UCSD-AML1 (cell line): ENCODE results near the gene FKBP2.

ENCODE experiments used
- DNase-seq: peaks from one replicate; lab custom pipeline; 2025; ENCODE audit not compliant: unreplicated experiment; lab: John Stamatoyannopoulos, UW

FKBP2 gene

DNA sequence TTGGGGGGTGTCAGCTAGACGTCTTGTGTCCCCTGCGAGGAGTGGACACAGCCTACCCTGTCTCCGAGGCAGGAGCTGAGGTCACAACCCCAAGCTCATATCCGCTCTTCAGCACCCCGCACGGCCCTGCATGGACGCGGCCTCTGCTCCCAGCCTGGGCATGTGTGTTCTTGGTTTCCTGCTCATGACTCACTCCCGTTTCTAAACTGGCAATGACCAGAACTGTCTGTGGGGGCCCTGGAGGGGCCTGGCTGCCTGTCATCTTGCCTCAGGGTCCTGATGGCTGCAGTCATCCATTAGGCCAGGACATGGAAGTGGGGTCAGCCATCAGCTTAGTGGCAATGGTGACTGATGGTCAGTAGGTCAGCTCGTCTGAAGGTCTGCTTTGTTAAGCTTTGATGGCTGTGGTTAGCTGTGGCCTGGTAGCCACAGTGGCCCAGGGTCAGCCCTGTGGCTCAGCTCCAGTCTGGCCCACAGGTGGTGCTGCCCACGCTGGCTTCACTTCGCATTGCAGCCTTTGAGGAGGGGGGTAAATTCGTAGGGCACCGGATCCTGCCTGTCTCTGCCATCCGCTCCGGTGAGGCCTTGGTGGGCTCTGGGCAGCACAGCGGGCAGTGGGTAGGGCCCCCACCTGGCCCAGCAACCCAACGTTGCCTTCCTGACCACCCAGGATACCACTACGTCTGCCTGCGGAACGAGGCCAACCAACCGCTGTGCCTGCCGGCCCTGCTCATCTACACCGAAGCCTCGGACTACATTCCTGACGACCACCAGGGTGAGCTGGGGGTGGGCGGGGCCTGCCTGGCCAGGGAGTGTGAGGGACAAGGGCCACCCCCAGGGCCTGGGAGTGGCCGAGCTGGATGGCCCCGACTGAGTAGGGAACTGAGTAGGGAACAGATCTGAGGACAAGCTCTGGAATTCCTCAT is 22.4 kb downstream of the FKBP2 start:
- no peak for DNase-seq

DNA sequence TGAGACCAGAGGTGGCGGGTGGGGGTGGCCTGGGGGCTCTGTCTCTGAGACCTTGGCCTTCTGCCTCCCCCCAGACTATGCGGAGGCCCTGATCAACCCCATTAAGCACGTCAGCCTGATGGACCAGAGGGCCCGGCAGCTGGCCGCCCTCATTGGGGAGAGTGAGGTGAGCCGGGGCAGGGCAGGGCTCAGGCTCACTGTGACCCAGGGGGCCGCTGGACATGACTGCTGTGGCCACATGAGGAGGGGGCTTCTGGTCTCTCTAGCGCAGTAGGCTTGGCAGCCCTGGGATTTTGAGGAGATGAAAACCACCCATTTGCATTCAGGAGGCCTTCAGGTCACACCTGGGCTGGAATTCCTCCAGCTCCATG is 23.0 kb downstream of the FKBP2 start:
- no peak for DNase-seq

DNA sequence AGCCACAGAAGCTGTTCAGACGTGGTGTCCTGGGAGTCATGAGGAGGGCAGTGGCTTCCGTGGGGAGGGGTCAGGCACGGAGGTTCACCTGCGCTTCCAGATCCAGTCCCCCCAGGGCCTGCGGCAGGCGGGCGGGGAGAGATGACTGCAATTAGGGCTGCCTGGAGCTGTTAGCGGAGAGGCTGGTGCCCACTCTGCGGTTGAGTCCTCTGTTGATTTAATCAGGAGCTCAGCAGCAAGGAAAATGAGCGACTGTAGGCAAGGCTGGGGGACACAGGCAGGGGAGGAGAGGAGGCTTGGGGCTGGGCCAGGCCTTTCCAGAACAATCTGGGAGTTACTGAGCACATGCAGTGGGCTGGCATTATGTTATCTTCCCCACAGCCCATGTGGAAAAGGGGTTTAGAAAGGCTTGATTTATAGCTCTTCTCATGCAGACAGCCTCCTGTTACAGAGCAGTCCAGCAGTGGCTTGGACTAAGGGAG is 23.5 kb downstream of the FKBP2 start:
- no peak for DNase-seq

DNA sequence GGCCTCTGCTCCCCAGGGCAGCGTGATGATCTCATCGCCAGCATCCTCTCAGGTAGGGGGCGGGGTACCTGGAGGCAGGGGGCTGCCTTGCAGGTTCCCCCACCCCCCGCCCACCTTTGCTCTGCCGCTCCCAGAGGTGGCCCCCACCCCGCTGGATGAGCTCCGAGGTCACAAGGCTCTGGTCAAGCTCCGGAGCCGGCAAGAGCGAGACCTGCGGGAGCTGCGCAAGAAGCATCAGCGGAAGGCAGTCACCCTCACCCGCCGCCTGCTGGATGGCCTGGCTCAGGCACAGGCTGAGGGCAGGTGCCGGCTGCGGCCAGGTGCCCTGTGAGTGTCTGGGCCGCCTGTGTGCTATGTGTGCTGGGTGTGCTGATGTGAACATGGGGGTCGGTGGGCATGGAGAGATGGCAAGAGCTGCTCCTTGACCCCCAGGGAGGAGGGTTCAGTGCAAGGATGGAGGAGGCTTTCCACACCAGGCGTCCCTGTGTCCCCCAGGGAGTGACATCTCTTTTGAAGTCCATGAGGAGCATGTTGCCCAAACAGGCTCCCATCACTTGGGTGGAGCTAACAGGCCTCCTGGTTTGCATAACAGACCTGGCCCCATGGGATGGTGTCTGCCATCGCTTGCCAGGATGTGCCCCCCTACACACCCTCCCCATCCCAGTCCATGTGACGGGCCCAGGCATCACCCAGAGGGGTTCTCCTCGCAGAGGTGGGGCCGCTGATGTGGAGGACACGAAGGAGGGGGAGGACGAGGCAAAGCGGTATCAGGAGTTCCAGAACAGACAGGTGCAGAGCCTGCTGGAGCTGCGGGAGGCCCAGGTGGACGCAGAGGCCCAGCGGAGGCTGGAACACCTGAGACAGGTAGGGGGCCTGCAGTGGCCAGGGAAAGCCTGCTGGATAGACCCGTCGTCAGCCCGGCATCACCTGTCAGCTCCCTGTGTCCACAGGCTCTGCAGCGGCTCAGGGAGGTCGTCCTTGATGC is 24.6 kb downstream of the FKBP2 start:
- no peak for DNase-seq

DNA sequence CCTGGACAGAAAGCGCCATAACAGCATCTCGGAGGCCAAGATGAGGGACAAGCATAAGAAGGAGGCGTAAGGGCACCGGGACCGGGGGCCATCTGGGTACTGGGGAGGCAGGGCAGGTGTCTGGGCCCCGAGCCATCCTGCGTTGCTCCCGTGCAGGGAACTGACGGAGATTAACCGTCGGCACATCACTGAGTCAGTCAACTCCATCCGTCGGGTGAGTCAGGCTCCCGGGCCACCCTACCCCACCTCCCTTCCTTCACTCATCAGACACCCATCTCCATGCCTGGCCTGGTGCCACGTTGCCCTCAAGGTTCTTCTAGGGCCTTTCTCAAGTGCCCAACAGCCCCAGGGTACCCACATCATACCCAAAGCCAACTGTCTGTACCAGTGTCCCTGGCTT is 25.4 kb downstream of the FKBP2 start:
- no peak for DNase-seq

DNA sequence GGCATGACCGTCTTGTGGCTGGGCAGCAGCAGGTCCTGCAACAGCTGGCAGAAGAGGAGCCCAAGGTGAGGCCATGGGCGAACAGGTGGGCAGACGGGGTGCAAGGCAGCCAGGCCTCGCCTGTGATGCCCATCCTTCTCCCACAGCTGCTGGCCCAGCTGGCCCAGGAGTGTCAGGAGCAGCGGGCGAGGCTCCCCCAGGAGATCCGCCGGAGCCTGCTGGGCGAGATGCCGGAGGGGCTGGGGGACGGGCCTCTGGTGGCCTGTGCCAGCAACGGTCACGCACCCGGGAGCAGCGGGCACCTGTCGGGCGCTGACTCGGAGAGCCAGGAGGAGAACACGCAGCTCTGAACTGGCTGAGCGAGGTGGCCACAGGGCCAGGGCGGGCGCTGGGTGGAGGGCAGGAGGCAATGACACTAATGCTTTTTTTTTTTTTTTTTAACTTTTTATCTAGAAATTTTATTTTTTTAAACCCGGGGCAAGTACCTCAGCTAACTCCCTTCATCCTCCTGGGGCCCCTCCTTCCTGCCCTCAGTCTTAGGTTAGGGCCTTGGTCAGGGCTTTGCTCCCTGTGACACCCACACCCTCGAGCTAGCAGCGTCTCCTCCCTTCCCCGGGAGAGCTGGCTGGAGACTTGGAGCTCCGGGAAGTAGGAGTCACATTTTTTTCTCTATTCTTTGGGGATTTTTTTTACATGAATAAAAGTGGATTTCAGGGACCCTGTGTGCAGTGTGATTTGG is 26.5 kb downstream of the FKBP2 start:
- DNase-seq, result no peak

DNA sequence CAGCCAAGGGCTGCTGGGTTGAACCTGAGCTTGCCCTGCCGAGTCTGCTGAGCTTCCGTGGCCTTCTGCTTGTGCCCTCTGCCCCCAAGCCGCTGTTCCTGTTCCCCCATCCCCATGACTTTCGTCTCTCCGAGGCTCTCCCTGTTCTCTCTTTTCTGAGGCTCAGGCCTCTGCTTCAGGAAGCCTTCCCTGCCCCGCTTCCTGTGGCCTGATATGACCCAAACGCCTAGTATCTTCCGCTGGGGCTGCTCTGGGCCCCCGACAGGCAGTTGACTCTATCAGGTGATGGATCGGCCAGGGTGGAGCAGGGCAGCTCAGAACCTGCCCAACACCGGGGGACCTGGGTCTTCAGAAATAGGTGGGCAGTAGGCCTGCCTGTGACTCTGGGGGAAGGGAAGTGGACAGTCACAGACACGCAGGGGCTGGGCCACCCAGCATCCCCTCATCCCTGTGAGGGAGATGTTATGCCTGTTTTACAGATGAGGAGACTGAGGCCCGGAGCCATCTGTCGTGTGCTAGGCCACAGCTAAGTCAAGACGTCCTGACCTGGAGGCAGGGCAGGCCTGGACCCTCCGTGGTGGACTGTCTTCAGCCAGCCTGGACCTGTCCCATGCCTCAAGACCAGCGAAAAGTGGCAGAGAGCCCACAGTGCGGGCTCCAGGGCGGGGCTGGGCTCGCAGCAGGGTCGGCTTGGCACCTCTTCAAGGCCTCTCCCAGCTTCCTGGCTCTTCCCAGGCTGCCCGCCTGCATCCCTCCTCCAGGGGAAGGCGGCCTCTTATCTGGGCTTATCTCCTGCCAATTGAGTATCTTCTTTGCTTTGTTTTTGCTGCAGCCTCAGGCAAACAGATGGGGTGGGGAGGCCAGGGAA is 27.4 kb downstream of the FKBP2 start:
- DNase-seq, result peak; percentile 72

DNA sequence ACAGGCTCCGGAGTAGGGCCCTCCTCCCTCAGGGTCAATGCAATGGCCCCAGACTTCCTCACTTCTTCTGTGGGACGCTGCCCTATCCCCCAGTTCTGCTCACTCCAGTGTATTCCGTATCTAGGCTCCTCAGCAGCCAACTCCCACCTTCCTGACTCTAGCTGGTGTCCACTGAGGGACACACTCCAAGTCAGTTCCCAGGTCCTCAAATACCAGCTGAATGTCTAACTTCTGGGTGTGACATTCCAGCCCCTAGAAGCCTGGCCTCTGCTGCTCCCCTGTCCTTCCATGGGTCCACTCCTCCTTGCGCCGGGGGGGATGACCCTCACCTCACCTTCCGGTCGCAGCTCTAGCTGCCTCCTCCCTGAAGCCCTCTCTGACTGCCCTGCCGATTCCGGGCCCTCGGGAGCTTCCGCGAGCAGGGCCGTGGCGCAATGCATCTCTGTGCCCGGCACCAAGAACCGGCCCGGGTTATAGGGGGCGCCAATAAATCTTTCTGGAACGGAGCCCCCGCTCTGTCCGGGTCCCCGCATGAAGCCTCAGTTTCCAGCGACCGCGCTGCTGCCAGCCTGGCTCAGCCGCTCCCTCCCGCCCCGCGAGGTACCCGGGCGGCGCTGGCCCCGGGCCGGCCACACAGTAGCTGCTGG is 28.1 kb downstream of the FKBP2 start:
- DNase-seq, result peak; percentile 79

DNA sequence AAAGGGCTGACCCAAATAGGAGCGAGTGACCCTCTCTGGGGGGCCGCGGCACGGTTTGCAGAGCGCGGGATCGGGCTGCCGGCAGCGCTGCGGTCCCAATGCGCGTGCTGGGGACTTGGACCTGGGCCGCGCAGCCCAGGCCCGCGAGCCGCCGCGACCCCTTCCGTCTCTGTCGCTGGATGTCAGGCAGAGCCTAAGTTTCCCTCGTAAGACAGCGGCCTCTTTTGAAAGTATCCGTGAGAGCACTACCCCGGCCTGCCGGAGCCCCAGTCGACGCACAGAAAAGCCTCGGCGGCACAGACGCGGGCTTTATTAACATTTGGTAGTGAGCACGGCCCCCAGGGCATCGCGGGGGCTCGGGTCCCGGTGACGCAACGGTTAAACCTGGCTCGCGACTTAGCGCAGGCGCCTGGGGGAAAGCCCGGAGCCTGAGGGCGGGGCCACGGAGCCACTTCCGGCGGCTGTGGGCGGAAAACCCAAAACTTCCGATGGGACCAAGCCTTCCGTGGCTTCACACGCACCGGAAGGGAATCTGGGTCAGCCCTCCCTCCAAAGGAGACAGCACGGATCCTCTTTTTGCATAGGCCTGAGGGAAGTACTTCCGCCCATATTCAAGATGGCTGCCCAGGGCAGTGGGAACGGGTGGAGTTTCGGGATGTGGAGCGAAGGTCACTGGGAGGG is 28.8 kb downstream of the FKBP2 start:
- DNase-seq, result peak; percentile 99

DNA sequence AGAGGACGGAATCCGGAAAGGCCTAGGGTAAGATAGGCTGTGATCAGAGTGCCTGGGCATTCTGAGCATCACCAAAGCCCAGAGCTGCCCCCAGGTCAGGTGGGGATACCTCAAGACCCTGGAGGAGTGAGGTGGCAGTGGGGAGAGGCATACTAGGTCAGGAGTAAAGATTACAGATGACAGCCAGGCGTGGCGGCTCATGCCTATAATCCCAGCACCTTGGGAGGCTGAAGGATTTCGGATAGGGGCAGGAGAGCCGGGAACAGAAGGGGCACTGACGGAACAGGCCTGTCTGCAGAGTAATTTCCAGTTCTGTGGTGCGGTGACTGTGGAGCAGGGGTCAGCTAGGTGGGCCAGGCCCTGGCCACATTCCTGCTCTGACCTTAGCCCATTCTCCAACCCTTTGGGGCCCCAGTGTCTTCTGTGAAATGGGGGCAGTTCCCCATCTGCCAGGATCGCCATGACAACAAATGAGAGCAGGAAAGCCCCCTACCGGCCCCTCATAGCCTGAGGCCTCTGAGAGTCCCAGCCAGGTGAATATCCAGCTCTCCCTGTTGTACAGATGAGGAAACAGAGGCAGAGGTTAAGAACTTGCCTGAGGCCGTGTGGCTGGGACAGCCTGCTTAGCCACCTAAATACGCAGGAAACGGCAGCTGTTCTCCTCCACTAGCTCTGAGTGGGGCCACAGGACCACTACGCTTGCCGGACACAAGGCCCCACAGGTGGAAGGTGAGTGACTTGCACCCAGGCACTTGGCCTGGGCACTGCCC is 34.3 kb downstream of the FKBP2 start:
- no peak for DNase-seq

DNA sequence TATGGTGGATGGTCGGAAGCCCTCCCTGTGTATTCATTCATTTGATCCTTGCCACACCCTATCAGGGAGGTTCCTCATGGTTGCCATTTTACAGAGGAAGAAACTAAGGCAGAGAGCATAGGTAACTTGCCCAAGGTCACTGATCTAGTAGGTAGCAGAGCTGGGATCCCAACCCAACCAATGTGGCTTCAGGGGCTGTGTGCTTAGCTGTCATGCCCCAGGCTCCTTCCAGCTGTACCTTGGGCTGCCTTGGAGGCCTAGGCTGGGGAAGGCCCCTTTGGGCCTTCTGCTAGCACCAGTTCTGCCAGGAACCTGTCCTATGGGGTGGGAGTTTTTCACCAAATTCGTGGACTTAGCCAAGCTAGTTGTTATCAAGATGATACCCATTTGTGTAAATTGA is 34.9 kb downstream of the FKBP2 start:
- DNase-seq, result no peak

DNA sequence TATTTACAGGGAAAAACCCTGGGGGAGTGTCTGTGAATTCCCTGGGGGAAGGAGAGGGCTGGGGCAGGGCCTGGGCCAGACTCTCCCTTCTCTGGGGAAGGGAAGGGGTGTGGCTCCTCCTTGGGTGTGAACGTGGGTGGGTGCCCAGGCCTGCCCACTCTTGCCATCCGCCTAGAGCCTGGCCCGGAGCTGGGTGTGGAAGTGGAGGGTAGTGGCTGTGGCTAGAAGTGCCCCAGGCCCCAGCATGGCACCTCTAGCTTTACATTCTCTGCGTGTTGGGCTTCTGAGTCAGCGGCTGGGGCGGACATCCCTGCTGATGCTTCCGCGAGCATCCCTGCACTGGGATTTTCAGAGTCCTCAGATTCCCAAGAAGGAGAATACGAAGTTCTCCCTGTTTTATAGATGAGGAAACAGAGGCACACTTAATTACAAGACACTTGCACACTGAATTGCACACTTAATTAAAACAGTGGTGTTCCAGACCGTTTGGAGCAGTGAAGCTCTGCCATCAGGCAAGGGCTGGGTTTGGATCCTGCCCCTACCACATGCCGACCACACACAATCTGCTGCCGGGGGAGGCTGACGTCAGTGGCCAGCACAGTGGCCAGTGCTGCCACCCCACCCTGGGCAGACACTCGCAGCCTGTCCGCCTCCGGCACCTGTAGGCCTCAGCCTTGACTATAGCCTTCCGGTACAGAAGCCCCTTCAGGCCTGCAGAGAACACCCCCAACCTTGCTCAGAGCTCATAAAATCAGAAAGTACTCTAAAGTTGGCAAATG is 35.9 kb downstream of the FKBP2 start:
- DNase-seq, result no peak

DNA sequence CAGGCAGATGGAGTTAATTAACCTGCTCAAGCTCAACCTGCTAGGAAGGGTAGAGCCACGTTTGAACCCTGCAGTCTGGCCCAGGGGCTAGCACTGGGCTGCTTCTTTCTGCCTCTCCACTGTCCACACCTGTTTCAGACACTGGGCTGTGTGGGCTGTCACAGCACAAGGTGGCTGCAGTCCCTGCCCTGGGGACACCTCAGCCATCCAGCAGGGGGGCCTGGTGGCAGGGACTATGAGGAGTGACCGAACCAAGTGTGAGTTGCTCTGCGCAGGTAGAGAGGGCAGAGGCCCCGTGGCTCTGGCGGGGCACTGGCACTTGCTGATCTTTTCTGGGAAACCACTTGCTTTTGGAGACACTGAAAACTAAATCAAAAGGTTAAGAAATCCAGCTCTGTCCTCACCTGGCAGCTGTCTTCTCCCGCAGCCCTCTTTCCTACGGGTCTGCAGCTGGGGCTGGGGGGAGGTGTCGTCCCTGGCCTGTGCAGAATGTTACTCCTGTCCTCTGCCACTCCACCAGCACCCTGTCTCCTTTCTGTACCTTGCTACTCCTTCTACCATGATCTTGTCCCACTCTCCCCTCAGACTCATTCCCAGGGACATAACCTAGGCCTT is 37.8 kb downstream of the FKBP2 start:
- DNase-seq, result no peak

DNA sequence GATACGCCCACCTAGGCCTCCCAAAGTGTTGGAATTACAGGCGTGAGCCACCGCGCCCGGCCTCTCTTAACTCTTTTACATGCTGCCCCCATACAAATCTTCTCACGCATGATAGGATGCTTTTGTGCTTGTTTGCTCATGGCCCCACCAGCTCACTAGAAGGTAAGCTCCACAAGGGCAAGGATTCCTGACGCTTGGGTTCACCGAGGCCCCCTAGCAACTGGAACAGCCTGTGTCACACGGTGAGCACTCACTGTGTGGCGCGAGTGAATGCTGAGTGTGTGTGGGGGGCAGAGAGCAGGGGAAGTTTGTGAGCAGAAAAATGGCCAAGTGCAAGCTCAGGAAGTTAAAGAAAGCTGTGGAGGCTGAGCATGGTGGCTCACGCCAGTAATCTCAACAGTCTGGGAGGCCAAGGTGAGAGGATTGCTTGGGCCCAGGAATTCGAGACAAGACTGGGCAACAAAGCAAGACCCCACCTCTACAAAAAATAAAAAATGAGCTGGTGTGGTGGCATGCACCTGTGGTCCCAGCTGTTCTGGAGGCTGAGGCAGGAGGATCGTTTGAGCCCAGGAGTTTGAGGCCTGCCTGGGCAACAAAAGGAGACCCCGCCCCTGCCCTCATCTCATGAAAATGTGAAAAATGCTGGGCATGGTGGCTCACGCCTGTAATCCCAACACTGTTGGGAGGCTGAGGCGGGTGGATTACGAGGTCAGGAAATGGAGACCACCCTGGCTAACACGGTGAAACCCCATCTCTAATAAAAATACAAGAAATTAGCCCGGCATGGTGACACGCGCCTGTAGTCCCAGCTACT is 41.3 kb downstream of the FKBP2 start:
- no peak for DNase-seq

DNA sequence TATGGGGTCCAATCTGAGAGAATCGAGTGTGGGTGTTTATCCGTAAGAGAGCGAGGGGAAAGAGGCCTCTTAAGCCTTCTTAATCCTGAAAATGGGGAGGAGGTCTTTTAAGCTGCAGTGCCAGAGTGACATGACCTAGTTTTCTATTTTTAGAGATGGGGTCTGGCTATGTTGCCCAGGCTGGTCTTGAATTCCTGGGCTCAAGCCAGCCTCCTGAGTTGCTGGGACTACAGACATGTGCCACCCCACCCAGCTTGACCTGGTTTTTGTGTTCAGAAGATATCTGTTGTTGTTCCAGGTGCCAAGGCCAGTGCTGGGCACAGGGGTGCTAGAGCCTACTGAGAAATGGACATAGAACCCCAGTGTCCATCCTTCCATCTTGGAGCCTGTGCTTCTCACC is 42.2 kb downstream of the FKBP2 start:
- DNase-seq, result no peak
